K562 (cell line): ENCODE measurements around the gene NLE1. TPM values are rescaled to one million over a fixed set of nuclear protein-coding genes. Genes with fewer than 3 reads are reported as not detected.

ENCODE experiments used
- CUX1 ChIP-seq: fragments of 200-800 bp; sonication (Bioruptor generic); IDR thresholded peaks from 2 replicates; pipeline ENCODE4 v1.6.1; 2016; ENCODE audit warnings: missing genetic modification characterization, missing compliant biosample characterization
- E2F1 ChIP-seq: sonication (generic); formaldehyde crosslinking; IDR thresholded peaks from 2 replicates; pipeline ENCODE4 v1.8.1; 2023; ENCODE audit warnings: mild to moderate bottlenecking, missing genetic modification reagents, moderate library complexity
- GABPB2 ChIP-seq: fragments of 250-450 bp; sonication (Bioruptor Pico); conservative IDR thresholded peaks from 2 replicates; pipeline ENCODE4 v1.5.1; 2021; ENCODE audit warnings: mild to moderate bottlenecking
- HNRNPK ChIP-seq: fragments of 200-400 bp; formaldehyde crosslinking; IDR thresholded peaks from one replicate; pipeline ENCODE4 v1.6.1; 2018; ENCODE audit warnings: mild to moderate bottlenecking, low read depth, low read length; ENCODE audit not compliant: poor library complexity, severe bottlenecking
- ILK ChIP-seq: fragments of 450-650 bp; IDR thresholded peaks from 2 replicates; pipeline ENCODE4 v1.6.1; 2016; ENCODE audit warnings: missing genetic modification characterization, low read depth, mild to moderate bottlenecking, missing compliant biosample characterization, moderate library complexity, borderline replicate concordance
- MLX ChIP-seq, 2 experiments: fragments of 450-650 bp in 1 of 2; sonication (generic) in 1 of 2; formaldehyde crosslinking; conservative IDR thresholded peaks; 2 replicates each; pipeline versions ENCODE4 v1.4.0 to v1.8.1; 2020 to 2022; ENCODE audit warnings: mild to moderate bottlenecking in 1 of 2, missing genetic modification reagents in 1 of 2
- SMAD1 ChIP-seq: fragments of 150-350 bp; IDR thresholded peaks from 2 replicates; pipeline ENCODE4 v1.6.1; 2014; ENCODE audit warnings: low read length, low read depth; ENCODE audit not compliant: partially characterized antibody
- TRIM24 ChIP-seq, 2 experiments: fragments of 450-650 bp; IDR thresholded peaks; 2 replicates each; pipeline ENCODE4 v1.6.1; 2016
- U2AF2 ChIP-seq: fragments of 200-400 bp; formaldehyde crosslinking; optimal IDR thresholded peaks from 2 replicates; pipeline ENCODE3; 2017; ENCODE audit warnings: low read depth, mild to moderate bottlenecking, low read length
- YY1 ChIP-seq, 3 experiments: IDR thresholded peaks; 2 replicates each; pipeline ENCODE4 v1.6.1; 2011; ENCODE audit warnings: low read length in 2 of 3, mild to moderate bottlenecking in 2 of 3, moderate library complexity in 2 of 3, borderline replicate concordance in 1 of 3, control low read depth in 1 of 3, low read depth in 1 of 3; ENCODE audit not compliant: insufficient read depth in 3 of 3, insufficient replicate concordance in 2 of 3, control insufficient read depth in 1 of 3, insufficient read length in 1 of 3; ENCODE audit errors: extremely low read depth in 1 of 3
- ZBED1 ChIP-seq: IDR thresholded peaks from 2 replicates; pipeline ENCODE4 v1.6.1; 2014
- ZNF586 ChIP-seq: fragments of 450-650 bp; formaldehyde crosslinking; conservative IDR thresholded peaks from 2 replicates; pipeline ENCODE4 v1.4.0; 2020; ENCODE audit warnings: mild to moderate bottlenecking, moderate library complexity
- polyA plus RNA-seq, 8 experiments: library from polyadenylated mRNA; depleted of rRNA in 4 of 8; stranded (reverse) in 5 of 8; unstranded in 3 of 8; fragments of >200 nt; fragmentation: Nextera tagmentation in 2 of 8; fragmentation: Illumina TruSeq in 1 of 8; extraction: Ambion mirVana in 2 of 8; extraction: Trizol in 1 of 8; gene quantifications; 2 replicates each; pipeline versions ENCODE4 v1.2.1 to v1.2.3, GENCODE V29; 2011 to 2014; ENCODE audit warnings: inconsistent platforms in 1 of 8, missing spikeins in 1 of 8
- total RNA-seq, 7 experiments: library from RNA; depleted of rRNA in 6 of 7; stranded (reverse); fragments of >200 nt in 6 of 7; fragmentation: Illumina TruSeq in 2 of 7; extraction: Trizol in 2 of 7; gene quantifications; 2 replicates each; pipeline versions ENCODE4 v1.2.1 to v1.2.3, GENCODE V29; 2011 to 2021; ENCODE audit warnings: low replicate concordance in 1 of 7
- TF ChIP-seq, protein P1 (sequence below): fragments of 450-650 bp; IDR thresholded peaks from 2 replicates; pipeline ENCODE4 v1.7.0; 2016; ENCODE audit warnings: borderline replicate concordance
- TF ChIP-seq, protein P2 (sequence below): fragments of 450-650 bp; IDR thresholded peaks from one replicate; pipeline ENCODE4 v1.6.1; 2018; ENCODE audit warnings: mild to moderate bottlenecking, moderate library complexity; ENCODE audit not compliant: partially characterized antibody

The NLE1 gene
- total and polyA plus RNA-seq, 9 of the 15 experiments (the other 6 are each of a cell fraction or from before 2014, with no cell fraction given): 3.8 to 69.0 (median 29.4) TPM

- TF ChIP-seq ILK (tag): no peak
- TF ChIP-seq CUX1 (CRISPR knock-in tag): no peak
- TF ChIP-seq YY1 (IDR thresholded peaks at IDR 0.05; ENCODE audit: borderline replicate concordance in 1 of 3, control insufficient read depth in 1 of 3, extremely low read depth in 1 of 3, insufficient read depth in 3 of 3, insufficient read length in 1 of 3, insufficient replicate concordance in 2 of 3, low read depth in 1 of 3, low read length in 2 of 3): peak; percentile 52 to 93 (median 87)
- TF ChIP-seq ZNF586 (CRISPR knock-in tag): no peak
- TF ChIP-seq SMAD1: peak; percentile 64
- TF ChIP-seq MLX (CRISPR knock-in tag; conservative IDR thresholded peaks at IDR 0.05): no peak
- TF ChIP-seq E2F1: no peak; the same call in 1 of the 2 replicates
- TF ChIP-seq, protein P1, sequence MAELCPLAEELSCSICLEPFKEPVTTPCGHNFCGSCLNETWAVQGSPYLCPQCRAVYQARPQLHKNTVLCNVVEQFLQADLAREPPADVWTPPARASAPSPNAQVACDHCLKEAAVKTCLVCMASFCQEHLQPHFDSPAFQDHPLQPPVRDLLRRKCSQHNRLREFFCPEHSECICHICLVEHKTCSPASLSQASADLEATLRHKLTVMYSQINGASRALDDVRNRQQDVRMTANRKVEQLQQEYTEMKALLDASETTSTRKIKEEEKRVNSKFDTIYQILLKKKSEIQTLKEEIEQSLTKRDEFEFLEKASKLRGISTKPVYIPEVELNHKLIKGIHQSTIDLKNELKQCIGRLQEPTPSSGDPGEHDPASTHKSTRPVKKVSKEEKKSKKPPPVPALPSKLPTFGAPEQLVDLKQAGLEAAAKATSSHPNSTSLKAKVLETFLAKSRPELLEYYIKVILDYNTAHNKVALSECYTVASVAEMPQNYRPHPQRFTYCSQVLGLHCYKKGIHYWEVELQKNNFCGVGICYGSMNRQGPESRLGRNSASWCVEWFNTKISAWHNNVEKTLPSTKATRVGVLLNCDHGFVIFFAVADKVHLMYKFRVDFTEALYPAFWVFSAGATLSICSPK: no peak
- TF ChIP-seq ZBED1: 0 out of 2 replicates have a peak, but pooled peaks have one; percentile 10
- TF ChIP-seq GABPB2 (CRISPR knock-in tag): no peak
- no peak for TF ChIP-seq TRIM24 (IDR thresholded peaks at IDR 0.05)
- TF ChIP-seq HNRNPK: no peak
- TF ChIP-seq, protein P2, sequence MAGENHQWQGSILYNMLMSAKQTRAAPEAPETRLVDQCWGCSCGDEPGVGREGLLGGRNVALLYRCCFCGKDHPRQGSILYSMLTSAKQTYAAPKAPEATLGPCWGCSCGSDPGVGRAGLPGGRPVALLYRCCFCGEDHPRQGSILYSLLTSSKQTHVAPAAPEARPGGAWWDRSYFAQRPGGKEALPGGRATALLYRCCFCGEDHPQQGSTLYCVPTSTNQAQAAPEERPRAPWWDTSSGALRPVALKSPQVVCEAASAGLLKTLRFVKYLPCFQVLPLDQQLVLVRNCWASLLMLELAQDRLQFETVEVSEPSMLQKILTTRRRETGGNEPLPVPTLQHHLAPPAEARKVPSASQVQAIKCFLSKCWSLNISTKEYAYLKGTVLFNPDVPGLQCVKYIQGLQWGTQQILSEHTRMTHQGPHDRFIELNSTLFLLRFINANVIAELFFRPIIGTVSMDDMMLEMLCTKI: no peak
- TF ChIP-seq U2AF2: no peak
Measured at GRCh38 chr17:35141681-35142466, at the start of gene NLE1 (continued).
